Neutrophil (primary cell): ENCODE results near the gene TMCC3.

Source experiments
- H3K27ac ChIP-seq: fragments of 200-600 bp; sonication (generic); 2 replicates; pipeline ENCODE4 v1.5.1; 2016; ENCODE audit warnings: mild to moderate bottlenecking, moderate library complexity
- H3K27me3 ChIP-seq: fragments of 200-600 bp; sonication (generic); 2 replicates; pipeline ENCODE4 v1.6.0; 2016; ENCODE audit warnings: mild to moderate bottlenecking
- H3K36me3 ChIP-seq: fragments of 200-600 bp; sonication (generic); 2 replicates; pipeline ENCODE4 v1.5.1; 2017
- H3K4me1 ChIP-seq, 2 experiments: fragments of 200-600 bp in 1 of 2; sonication (generic) in 1 of 2; 1 replicate in 1 of 2; 2 replicates in 1 of 2; pipeline versions ENCODE4 v1.5.1 to v1.6.1; 2013 to 2016; ENCODE audit warnings: low read depth in 1 of 2, low read length in 1 of 2, mild to moderate bottlenecking in 1 of 2, moderate library complexity in 1 of 2; ENCODE audit not compliant: control insufficient read depth in 1 of 2, insufficient read depth in 1 of 2
- H3K4me3 ChIP-seq, 2 experiments: fragments of 200-600 bp in 1 of 2; sonication (generic) in 1 of 2; 1 replicate in 1 of 2; 2 replicates in 1 of 2; pipeline ENCODE4 v1.5.1; 2013 to 2016; ENCODE audit warnings: low read depth in 1 of 2, low read length in 1 of 2, mild to moderate bottlenecking in 1 of 2, moderate library complexity in 1 of 2
- H3K9me3 ChIP-seq: fragments of 200-600 bp; sonication (generic); 2 replicates; pipeline ENCODE4 v1.5.1; 2016
- TF ChIP-seq, protein P1 (sequence below): fragments of 200-600 bp; sonication (generic); IDR thresholded peaks from 2 replicates; pipeline ENCODE4 v1.5.1; 2016; ENCODE audit warnings: antibody characterized with exemption

TMCC3 gene

GRCh38 chr12:94525951-94526350, 124.4 kb downstream of the TMCC3 start:
- Histone ChIP-seq H3K36me3 (no peaks in the 10 kb centered on the region), H3K9me3 (no peaks in the 10 kb centered on the region), H3K4me3 (no peak overlapping the region), H3K27me3 (no peaks in the 10 kb centered on the region), H3K27ac (no peak overlapping the region), H3K4me1 (no peaks in the 10 kb centered on the region)
- TF ChIP-seq, protein P1, sequence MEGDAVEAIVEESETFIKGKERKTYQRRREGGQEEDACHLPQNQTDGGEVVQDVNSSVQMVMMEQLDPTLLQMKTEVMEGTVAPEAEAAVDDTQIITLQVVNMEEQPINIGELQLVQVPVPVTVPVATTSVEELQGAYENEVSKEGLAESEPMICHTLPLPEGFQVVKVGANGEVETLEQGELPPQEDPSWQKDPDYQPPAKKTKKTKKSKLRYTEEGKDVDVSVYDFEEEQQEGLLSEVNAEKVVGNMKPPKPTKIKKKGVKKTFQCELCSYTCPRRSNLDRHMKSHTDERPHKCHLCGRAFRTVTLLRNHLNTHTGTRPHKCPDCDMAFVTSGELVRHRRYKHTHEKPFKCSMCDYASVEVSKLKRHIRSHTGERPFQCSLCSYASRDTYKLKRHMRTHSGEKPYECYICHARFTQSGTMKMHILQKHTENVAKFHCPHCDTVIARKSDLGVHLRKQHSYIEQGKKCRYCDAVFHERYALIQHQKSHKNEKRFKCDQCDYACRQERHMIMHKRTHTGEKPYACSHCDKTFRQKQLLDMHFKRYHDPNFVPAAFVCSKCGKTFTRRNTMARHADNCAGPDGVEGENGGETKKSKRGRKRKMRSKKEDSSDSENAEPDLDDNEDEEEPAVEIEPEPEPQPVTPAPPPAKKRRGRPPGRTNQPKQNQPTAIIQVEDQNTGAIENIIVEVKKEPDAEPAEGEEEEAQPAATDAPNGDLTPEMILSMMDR = no peak
